ENCODE measurements around the gene JMJD1C. TPM values are rescaled to one million over a fixed set of nuclear protein-coding genes. Genes with fewer than 3 reads are reported as not detected.

The JMJD1C gene
- total and polyA plus RNA-seq, 2 donors (not counting 3 experiments of a cell fraction or from before 2014, with no cell fraction given), result 32.1 to 97.1 TPM

- FAIRE-seq (no peak), DNase-seq (ENCODE audit: low read depth, low spot score) (peak; percentile 41)
- H3K9ac ChIP-seq (replicated peaks; ENCODE audit: extremely low read depth, insufficient read depth, low read length), result no peak overlapping the region
- H3K9me1 ChIP-seq (replicated peaks; ENCODE audit: control insufficient read depth, extremely low read depth, insufficient read depth, low read length), result no peaks in the 10 kb centered on the region
- no peaks in the 10 kb centered on the region for H3K27me3 ChIP-seq (ENCODE audit: control insufficient read depth in 2 of 2, insufficient read depth in 2 of 2, low read length in 2 of 2)
- TF ChIP-seq MYC (IDR thresholded peaks at IDR 0.05; ENCODE audit: low read depth, low read length) (no peak), EZH2 (IDR thresholded peaks at IDR 0.05; ENCODE audit: borderline replicate concordance, low read depth, low read length, severe bottlenecking) (no peak), POLR2A (IDR thresholded peaks at IDR 0.05; ENCODE audit: low read depth, low read length) (no peak), FOS (IDR thresholded peaks at IDR 0.05; ENCODE audit: borderline replicate concordance, insufficient read depth, low read length) (no peak), CTCF (IDR thresholded peaks at IDR 0.05; ENCODE audit: extremely low read depth in 1 of 2, insufficient read depth in 1 of 2, low read depth in 1 of 2, low read length in 2 of 2) (no peak), GATA2 (IDR thresholded peaks at IDR 0.05; ENCODE audit: insufficient read depth, insufficient read length, low read depth, low read length) (no peak), MAX (IDR thresholded peaks at IDR 0.05; ENCODE audit: insufficient read depth, insufficient read length) (no peak), POLR2AphosphoS5 (IDR thresholded peaks at IDR 0.05; ENCODE audit: insufficient read depth, low read depth, low read length) (no peak), JUN (IDR thresholded peaks at IDR 0.05; ENCODE audit: borderline replicate concordance, insufficient read depth, insufficient read length, low read depth) (no peak)
- H4K20me1 ChIP-seq (replicated peaks; ENCODE audit: control insufficient read depth, extremely low read depth, insufficient read depth, low read length), result no peaks in the 10 kb centered on the region
- H3K4me2 ChIP-seq (ENCODE audit: insufficient read depth, low read length), result peak overlapping the region; percentile 39
- intact Hi-C loops (cut with micrococcal nuclease), result loop anchor here (1.0 to 5.0 kb wide), 4 partner anchors 55 to 253 kb away; no protein-coding TSS in a partner anchor
- BruUV-seq (replicated peaks), result no TSS peak
- H2AFZ ChIP-seq (ENCODE audit: low read depth, low read length), result no peak overlapping the region
- ChIA-PET POLR2A (interaction anchor here (1.1 kb wide), 1 partner anchor 108 kb away, joined by 3 read pairs; no protein-coding TSS in a partner anchor), CTCF (interaction anchor here (1.1 to 1.6 kb wide), 3 partner anchors 10 to 19 kb away, joined by 3 read pairs; no protein-coding TSS in a partner anchor)
- H3K4me3 ChIP-seq (replicated peaks in 1 of 3; ENCODE audit: insufficient read depth in 1 of 3, low read depth in 1 of 3, low read length in 3 of 3), result no peak overlapping the region
- H3K27ac ChIP-seq (ENCODE audit: insufficient read depth, low read depth, low read length), result no peak overlapping the region
- dilution Hi-C loops (cut with MboI; ENCODE audit: extremely low pct_ligation_motif_present, low sequenced_read_pairs), result no loop called here
- no peaks in the 10 kb centered on the region for H3K36me3 ChIP-seq (ENCODE audit: control insufficient read depth in 2 of 2, extremely low read depth in 1 of 2, insufficient read depth in 2 of 2, low read length in 2 of 2)
- H3K4me1 ChIP-seq (ENCODE audit: control insufficient read depth, extremely low read depth, insufficient read depth, low read length), result peaks cover 22% of the 10 kb centered on the region
- no peaks in the 10 kb centered on the region for H3K9me3 ChIP-seq (replicated peaks; ENCODE audit: control insufficient read depth, insufficient read depth, low read length)
- peaks cover 35% of the 10 kb centered on the region for H3K79me2 ChIP-seq (ENCODE audit: control insufficient read depth, insufficient read depth, low read length)
Measured at GRCh38 chr10:63375859-63376258, 89.9 kb downstream of the JMJD1C start.

All from endothelial cell of umbilical vein (primary cell).